ENCODE data around the gene ZNF813. TPM values are rescaled to one million over a fixed set of nuclear protein-coding genes. Genes with fewer than 3 reads are reported as not detected.

ZNF813 gene
- total and polyA plus RNA-seq, 9 of the 15 experiments (the other 6 are each of a cell fraction or from before 2014, with no cell fraction given), result 1.3 to 8.0 (median 5.3) TPM

DNA sequence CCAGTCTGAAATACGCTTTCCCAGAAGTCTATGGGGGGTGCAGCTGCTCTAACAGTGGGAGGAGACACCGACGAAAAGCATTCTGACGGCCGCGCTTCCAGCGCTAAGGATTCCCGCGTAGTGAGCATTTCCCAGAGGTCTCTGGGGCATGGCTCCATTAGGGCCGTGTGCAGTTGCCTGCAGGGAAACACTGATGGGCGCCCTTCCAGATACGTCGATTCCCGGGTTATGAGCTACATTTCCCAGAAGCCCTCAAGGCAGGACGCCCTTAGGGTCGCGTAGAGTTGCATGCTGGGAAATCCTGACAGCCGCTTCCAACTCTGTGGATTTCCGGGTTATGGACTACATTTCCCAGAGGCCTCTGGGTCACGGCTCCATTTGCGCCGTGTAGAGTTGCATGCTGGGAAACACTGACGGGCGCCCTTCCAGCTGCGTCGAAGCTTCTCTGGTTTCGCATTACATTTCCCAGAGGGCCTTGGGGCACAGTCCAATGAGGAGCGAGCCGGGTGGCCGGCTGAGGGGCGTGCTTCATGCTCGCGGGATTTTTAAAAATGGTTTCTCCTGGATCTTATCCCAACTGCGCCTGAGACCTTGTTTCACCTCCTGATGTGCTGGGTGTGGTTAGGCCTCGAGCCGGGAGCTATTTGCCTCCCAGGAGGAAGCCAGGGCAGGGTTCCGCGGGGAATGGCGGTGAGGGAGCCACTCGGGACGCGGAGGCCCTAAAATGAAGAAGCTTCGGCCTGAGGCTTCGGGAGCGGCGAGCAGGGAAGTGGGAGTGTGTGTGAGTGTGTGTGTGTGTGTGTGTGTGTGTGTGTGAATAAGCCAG is 53.2 kb downstream of the ZNF813 start (continued):
- TF ChIP-seq, protein P1, sequence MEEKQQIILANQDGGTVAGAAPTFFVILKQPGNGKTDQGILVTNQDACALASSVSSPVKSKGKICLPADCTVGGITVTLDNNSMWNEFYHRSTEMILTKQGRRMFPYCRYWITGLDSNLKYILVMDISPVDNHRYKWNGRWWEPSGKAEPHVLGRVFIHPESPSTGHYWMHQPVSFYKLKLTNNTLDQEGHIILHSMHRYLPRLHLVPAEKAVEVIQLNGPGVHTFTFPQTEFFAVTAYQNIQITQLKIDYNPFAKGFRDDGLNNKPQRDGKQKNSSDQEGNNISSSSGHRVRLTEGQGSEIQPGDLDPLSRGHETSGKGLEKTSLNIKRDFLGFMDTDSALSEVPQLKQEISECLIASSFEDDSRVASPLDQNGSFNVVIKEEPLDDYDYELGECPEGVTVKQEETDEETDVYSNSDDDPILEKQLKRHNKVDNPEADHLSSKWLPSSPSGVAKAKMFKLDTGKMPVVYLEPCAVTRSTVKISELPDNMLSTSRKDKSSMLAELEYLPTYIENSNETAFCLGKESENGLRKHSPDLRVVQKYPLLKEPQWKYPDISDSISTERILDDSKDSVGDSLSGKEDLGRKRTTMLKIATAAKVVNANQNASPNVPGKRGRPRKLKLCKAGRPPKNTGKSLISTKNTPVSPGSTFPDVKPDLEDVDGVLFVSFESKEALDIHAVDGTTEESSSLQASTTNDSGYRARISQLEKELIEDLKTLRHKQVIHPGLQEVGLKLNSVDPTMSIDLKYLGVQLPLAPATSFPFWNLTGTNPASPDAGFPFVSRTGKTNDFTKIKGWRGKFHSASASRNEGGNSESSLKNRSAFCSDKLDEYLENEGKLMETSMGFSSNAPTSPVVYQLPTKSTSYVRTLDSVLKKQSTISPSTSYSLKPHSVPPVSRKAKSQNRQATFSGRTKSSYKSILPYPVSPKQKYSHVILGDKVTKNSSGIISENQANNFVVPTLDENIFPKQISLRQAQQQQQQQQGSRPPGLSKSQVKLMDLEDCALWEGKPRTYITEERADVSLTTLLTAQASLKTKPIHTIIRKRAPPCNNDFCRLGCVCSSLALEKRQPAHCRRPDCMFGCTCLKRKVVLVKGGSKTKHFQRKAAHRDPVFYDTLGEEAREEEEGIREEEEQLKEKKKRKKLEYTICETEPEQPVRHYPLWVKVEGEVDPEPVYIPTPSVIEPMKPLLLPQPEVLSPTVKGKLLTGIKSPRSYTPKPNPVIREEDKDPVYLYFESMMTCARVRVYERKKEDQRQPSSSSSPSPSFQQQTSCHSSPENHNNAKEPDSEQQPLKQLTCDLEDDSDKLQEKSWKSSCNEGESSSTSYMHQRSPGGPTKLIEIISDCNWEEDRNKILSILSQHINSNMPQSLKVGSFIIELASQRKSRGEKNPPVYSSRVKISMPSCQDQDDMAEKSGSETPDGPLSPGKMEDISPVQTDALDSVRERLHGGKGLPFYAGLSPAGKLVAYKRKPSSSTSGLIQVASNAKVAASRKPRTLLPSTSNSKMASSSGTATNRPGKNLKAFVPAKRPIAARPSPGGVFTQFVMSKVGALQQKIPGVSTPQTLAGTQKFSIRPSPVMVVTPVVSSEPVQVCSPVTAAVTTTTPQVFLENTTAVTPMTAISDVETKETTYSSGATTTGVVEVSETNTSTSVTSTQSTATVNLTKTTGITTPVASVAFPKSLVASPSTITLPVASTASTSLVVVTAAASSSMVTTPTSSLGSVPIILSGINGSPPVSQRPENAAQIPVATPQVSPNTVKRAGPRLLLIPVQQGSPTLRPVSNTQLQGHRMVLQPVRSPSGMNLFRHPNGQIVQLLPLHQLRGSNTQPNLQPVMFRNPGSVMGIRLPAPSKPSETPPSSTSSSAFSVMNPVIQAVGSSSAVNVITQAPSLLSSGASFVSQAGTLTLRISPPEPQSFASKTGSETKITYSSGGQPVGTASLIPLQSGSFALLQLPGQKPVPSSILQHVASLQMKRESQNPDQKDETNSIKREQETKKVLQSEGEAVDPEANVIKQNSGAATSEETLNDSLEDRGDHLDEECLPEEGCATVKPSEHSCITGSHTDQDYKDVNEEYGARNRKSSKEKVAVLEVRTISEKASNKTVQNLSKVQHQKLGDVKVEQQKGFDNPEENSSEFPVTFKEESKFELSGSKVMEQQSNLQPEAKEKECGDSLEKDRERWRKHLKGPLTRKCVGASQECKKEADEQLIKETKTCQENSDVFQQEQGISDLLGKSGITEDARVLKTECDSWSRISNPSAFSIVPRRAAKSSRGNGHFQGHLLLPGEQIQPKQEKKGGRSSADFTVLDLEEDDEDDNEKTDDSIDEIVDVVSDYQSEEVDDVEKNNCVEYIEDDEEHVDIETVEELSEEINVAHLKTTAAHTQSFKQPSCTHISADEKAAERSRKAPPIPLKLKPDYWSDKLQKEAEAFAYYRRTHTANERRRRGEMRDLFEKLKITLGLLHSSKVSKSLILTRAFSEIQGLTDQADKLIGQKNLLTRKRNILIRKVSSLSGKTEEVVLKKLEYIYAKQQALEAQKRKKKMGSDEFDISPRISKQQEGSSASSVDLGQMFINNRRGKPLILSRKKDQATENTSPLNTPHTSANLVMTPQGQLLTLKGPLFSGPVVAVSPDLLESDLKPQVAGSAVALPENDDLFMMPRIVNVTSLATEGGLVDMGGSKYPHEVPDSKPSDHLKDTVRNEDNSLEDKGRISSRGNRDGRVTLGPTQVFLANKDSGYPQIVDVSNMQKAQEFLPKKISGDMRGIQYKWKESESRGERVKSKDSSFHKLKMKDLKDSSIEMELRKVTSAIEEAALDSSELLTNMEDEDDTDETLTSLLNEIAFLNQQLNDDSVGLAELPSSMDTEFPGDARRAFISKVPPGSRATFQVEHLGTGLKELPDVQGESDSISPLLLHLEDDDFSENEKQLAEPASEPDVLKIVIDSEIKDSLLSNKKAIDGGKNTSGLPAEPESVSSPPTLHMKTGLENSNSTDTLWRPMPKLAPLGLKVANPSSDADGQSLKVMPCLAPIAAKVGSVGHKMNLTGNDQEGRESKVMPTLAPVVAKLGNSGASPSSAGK (IDR thresholded peaks at IDR 0.05), result peak; percentile 93
- TF ChIP-seq CAMTA2 (CRISPR knock-in tag; conservative IDR thresholded peaks at IDR 0.05), result no peak
- TF ChIP-seq MYC (IDR thresholded peaks at IDR 0.05; ENCODE audit: low read depth, low read length), result no peak; the same call in 1 of the 2 replicates
- TF ChIP-seq MYC (CRISPR knock-in tag; IDR thresholded peaks at IDR 0.05; ENCODE audit: borderline replicate concordance, low read depth), result no peak
- no peak for TF ChIP-seq ZNF778 (CRISPR knock-in tag; IDR thresholded peaks at IDR 0.05)
- TF ChIP-seq, protein P2, sequence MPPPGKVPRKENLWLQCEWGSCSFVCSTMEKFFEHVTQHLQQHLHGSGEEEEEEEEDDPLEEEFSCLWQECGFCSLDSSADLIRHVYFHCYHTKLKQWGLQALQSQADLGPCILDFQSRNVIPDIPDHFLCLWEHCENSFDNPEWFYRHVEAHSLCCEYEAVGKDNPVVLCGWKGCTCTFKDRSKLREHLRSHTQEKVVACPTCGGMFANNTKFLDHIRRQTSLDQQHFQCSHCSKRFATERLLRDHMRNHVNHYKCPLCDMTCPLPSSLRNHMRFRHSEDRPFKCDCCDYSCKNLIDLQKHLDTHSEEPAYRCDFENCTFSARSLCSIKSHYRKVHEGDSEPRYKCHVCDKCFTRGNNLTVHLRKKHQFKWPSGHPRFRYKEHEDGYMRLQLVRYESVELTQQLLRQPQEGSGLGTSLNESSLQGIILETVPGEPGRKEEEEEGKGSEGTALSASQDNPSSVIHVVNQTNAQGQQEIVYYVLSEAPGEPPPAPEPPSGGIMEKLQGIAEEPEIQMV (tag; conservative IDR thresholded peaks at IDR 0.05; ENCODE audit: low read depth), result no peak
- no peak for TF ChIP-seq SRSF9 (IDR thresholded peaks at IDR 0.05; ENCODE audit: borderline replicate concordance, low read depth, low read length)
- TF ChIP-seq FOXJ2 (tag; IDR thresholded peaks at IDR 0.05), result no peak; the same call in 1 of the 2 replicates
- TF ChIP-seq NFIX (CRISPR knock-in tag; IDR thresholded peaks at IDR 0.05; ENCODE audit: low read depth), result no peak
- TF ChIP-seq HOXB6 (CRISPR knock-in tag; IDR thresholded peaks at IDR 0.05; ENCODE audit: borderline replicate concordance), result no peak
- no peak for TF ChIP-seq EP400 (IDR thresholded peaks at IDR 0.05)
- TF ChIP-seq ZSCAN32 (CRISPR knock-in tag; IDR thresholded peaks at IDR 0.05), result no peak
- TF ChIP-seq, protein P3, sequence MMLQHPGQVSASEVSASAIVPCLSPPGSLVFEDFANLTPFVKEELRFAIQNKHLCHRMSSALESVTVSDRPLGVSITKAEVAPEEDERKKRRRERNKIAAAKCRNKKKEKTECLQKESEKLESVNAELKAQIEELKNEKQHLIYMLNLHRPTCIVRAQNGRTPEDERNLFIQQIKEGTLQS (IDR thresholded peaks at IDR 0.05), result no peak
- TF ChIP-seq, protein P3 (CRISPR knock-in tag; conservative IDR thresholded peaks at IDR 0.05), result peak; percentile 28; the same call in 1 of the 2 replicates

Measured in K562 (cell line).